Stimulated activated memory B cell treated with anti-CD40 and anti-IgM and Interleukin-4, amounts not matched to agents 10 μg/mL and 1 μg/mL and 100 μg/mL, for 72 hours (primary cell): ENCODE results near the gene RABL3.
"Not testable (repeated sequence)": the region's sequence is repeated elsewhere in the genome, so short reads cannot be mapped to it uniquely, and the experiment has no call there.

Experiments used
- ATAC-seq: fragments of 150-1000 bp; cut with Tn5 transposase; 2 replicates; pipeline ENCODE4 v1.10.0; 2021
- H3K27ac Mint-ChIP-seq: one replicate; pipeline ENCODE4 v1.8.0; 2022; ENCODE audit warnings: mild to moderate bottlenecking, mixed read lengths
- H3K27me3 Mint-ChIP-seq: one replicate; pipeline ENCODE4 v1.8.0; 2022; ENCODE audit warnings: mixed read lengths
- H3K36me3 Mint-ChIP-seq: one replicate; pipeline ENCODE4 v1.8.0; 2022; ENCODE audit warnings: mixed read lengths
- H3K4me1 Mint-ChIP-seq: one replicate; pipeline ENCODE4 v1.8.0; 2022; ENCODE audit warnings: mixed read lengths
- H3K4me3 Mint-ChIP-seq: one replicate; pipeline ENCODE4 v1.8.0; 2022; ENCODE audit warnings: mild to moderate bottlenecking, moderate library complexity, mixed read lengths
- H3K9me3 Mint-ChIP-seq: one replicate; pipeline ENCODE4 v1.8.0; 2022; ENCODE audit warnings: mixed read lengths

The RABL3 gene

GRCh38 chr3:120762615-120763014, 20.3 kb upstream of the RABL3 start:
- H3K4me3 Mint-ChIP-seq: no peak overlapping the region

DNA sequence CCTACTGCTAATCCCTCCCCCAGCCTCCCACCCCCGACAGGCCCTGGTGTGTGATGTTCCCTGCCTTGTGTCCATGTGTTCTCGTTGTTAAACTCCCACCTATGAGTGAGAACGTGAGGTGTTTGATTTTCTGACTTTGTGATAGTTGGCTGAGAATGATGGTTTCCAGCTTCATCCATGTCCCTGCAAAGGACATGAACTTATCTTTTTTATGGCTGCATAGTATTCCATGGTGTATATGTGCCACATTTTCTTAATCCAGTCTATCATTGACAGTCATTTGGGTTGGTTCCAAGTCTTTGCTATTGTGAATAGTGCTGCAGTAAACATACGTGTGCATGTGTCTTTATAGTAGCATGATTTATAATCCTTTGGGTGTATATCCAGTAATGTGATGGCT, 16.2 kb upstream of the RABL3 start:
- H3K4me3 Mint-ChIP-seq, H3K9me3 Mint-ChIP-seq, H3K27me3 Mint-ChIP-seq, ATAC-seq, H3K27ac Mint-ChIP-seq: not testable (repeated sequence)
- Mint-ChIP-seq H3K4me1 (peaks cover 51% of the 10 kb centered on the region), H3K36me3 (peaks cover 69% of the 10 kb centered on the region)

More at GRCh38 chr3:120762615-120763014, 20.3 kb upstream of the RABL3 start:
- H3K27ac Mint-ChIP-seq: no peak overlapping the region
- H3K4me1 Mint-ChIP-seq: peaks cover 77% of the 10 kb centered on the region
- no peak for ATAC-seq
- peaks cover 47% of the 10 kb centered on the region for H3K36me3 Mint-ChIP-seq
- H3K27me3 Mint-ChIP-seq: no peaks in the 10 kb centered on the region
- no peaks in the 10 kb centered on the region for H3K9me3 Mint-ChIP-seq

DNA sequence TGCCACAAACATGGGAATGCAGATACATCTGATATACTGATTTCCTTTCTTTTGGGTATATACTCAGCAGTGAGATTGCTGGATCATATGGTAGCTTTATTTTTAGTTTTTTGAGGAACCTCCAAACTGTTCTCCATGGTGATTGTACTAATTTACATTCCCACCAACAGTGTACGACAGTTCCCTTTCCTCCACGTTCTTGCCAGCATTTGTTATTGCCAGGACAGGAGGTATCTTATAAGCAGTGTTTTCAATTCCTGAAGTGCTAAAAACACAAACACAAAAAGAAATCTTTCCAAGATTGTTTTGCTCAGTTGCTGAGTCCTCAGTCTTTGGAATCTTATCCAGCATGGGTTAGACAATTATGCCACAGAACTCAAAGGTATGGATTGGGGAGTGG, 13.7 kb upstream of the RABL3 start:
- ATAC-seq: no peak
- H3K4me3 Mint-ChIP-seq: no peak overlapping the region
- no peaks in the 10 kb centered on the region for H3K27me3 Mint-ChIP-seq
- no peak overlapping the region for H3K27ac Mint-ChIP-seq
- H3K36me3 Mint-ChIP-seq: peaks cover 81% of the 10 kb centered on the region
- peaks cover 42% of the 10 kb centered on the region for H3K4me1 Mint-ChIP-seq
- H3K9me3 Mint-ChIP-seq: peaks cover 5% of the 10 kb centered on the region

DNA sequence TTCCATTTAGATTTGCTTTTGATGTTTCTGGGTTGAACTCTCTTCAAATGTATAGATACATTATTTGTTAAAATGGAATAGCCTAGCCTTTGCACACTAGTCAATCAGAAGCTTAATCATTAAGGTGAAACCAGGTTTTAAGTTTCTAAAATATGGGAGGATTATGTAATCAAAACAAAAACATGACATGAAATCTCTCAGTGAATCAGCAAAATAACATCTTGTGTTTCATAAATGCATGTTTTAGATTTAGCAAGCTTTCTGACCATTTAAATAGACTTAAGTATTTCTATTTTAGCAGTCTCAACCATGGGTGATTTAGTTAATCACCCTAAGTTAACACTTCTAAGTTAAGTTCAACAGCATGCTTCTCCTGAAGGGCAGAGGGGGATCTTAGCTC, 11.5 kb upstream of the RABL3 start:
- ATAC-seq: no peak
- Mint-ChIP-seq H3K27ac (no peak overlapping the region), H3K9me3 (peaks cover 5% of the 10 kb centered on the region), H3K27me3 (no peaks in the 10 kb centered on the region), H3K4me3 (no peak overlapping the region), H3K4me1 (peaks cover 19% of the 10 kb centered on the region), H3K36me3 (peaks cover 69% of the 10 kb centered on the region)

DNA sequence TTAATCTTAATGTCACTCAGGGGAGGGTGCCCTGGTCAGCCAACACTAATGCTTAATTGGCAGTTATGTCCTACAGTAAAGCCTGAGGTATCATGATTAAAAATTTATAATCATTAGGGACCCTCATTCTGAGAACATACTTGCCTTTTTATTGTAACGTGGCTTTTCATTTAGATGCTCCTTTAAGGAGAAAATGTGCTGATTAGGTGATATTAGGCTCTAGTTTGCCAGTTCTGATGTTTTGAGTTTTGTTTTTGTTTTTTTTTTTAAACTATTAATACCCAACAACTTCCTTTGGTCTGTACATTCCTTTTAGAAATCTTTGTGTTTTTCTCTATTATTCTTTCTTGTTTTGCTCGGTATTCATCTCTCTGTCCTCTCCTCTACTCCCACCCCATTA, 10.5 kb upstream of the RABL3 start:
- Mint-ChIP-seq H3K4me1 (peaks cover 17% of the 10 kb centered on the region), H3K27ac (no peak overlapping the region), H3K27me3 (no peaks in the 10 kb centered on the region), H3K9me3 (peaks cover 5% of the 10 kb centered on the region), H3K4me3 (no peak overlapping the region), H3K36me3 (peaks cover 59% of the 10 kb centered on the region)
- no peak for ATAC-seq

- ATAC-seq: no peak
- Mint-ChIP-seq H3K27ac (no peak overlapping the region), H3K36me3 (peaks cover 57% of the 10 kb centered on the region), H3K9me3 (peaks cover 5% of the 10 kb centered on the region), H3K4me1 (peaks cover 17% of the 10 kb centered on the region), H3K4me3 (no peak overlapping the region), H3K27me3 (no peaks in the 10 kb centered on the region)
Observed at GRCh38 chr3:120752230-120752629, 9.9 kb upstream of the RABL3 start.

GRCh38 chr3:120749843-120750242, 7.5 kb upstream of the RABL3 start:
- peaks cover 24% of the 10 kb centered on the region for H3K4me1 Mint-ChIP-seq
- peaks cover 43% of the 10 kb centered on the region for H3K36me3 Mint-ChIP-seq
- peaks cover 2% of the 10 kb centered on the region for H3K9me3 Mint-ChIP-seq
- no peaks in the 10 kb centered on the region for H3K27me3 Mint-ChIP-seq
- no peak for ATAC-seq
- no peak overlapping the region for H3K27ac Mint-ChIP-seq
- H3K4me3 Mint-ChIP-seq: no peak overlapping the region

- Mint-ChIP-seq H3K36me3 (peaks cover 7% of the 10 kb centered on the region), H3K27ac (no peak overlapping the region), H3K9me3 (no peaks in the 10 kb centered on the region), H3K4me3 (no peak overlapping the region), H3K4me1 (peaks cover 41% of the 10 kb centered on the region), H3K27me3 (no peaks in the 10 kb centered on the region)
- no peak for ATAC-seq
Observed at GRCh38 chr3:120745466-120745865, 3.1 kb upstream of the RABL3 start.

DNA sequence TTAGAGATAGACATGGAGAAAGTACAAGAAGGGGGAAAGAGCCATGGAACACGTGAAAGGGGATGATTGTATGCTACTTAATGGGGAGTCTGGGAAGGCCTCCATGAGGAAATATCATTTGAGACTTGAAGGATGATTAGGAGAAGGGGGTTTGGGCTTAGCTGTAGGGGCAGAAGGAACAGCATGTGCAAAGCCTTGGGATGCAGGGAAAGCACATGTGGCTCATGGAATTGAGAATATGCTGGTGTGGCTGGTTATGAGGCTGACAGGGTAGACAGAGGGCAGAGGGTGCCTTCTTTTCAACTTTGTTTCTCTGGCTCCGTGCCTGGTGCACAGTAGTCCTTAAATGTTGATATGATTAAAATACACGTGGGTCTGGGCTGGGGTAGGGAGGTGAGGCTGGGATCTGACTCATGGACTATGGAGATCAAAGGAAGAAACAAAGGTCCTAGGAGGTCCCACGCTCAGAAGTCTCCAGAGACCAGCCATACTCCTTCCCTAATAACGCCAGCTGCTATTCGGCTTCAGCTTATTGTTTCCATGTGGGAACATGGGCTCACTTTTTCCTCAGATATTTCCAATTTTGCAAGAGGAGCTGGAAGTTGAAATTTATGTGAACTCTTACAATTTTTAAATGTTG, 1.4 kb upstream of the RABL3 start:
- Mint-ChIP-seq H3K27ac (peak overlapping the region; percentile 99), H3K4me3 (peak overlapping the region; percentile 96), H3K36me3 (peaks cover 4% of the 10 kb centered on the region), H3K9me3 (no peaks in the 10 kb centered on the region), H3K27me3 (no peaks in the 10 kb centered on the region), H3K4me1 (peaks cover 41% of the 10 kb centered on the region)
- no peak for ATAC-seq

DNA sequence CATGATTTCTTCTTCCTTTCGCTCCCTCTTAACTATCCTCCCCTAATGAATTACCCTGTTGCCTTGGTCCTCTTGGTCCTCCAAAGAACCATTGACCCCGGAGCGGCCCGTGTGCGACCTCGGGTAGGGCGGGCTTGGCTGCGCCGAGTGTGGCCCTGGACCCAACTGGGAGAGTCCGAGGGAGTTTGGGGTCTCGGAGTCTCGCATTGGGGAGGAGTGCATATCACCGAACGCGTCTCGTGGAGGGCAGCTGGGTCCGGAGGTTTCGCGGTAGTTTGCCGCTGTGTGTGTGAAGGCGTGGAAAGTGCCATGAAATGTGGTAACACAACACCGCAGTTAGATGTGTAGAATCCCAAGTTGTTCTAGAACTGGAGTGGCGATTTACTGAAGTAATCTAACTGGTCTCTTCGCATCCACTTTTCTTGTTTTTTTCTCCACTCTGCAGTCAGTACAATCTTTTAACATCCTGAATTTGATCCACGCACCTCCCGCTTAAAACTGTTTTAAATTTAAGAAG, 591 bp upstream of the RABL3 start:
- peak overlapping the region; percentile 96 for H3K4me3 Mint-ChIP-seq
- ATAC-seq: peak; percentile 31
- H3K27ac Mint-ChIP-seq: peak overlapping the region; percentile 99
- peaks cover 41% of the 10 kb centered on the region for H3K4me1 Mint-ChIP-seq
- no peaks in the 10 kb centered on the region for H3K27me3 Mint-ChIP-seq
- H3K9me3 Mint-ChIP-seq: no peaks in the 10 kb centered on the region
- H3K36me3 Mint-ChIP-seq: peaks cover 4% of the 10 kb centered on the region

DNA sequence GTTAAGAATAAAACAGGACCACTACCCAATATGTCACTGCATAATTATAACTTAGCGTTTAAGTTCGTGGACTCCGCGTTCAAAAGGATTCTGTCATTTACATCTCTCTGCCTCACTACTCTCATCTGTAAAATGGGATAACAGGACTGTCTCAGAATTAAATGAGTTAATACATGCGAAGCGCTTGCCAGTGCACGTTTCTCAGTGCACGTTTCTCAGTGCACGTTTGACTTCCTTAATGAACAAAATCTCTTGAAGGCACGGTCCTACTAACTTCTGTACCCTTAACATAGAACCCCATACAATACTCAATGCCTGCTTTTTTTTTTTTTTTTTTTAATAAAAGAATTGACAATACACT, 499 bp downstream of the RABL3 start:
- Mint-ChIP-seq H3K9me3 (peaks cover 3% of the 10 kb centered on the region), H3K4me1 (peaks cover 41% of the 10 kb centered on the region), H3K36me3 (peaks cover 10% of the 10 kb centered on the region), H3K27ac (peak overlapping the region; percentile 99), H3K27me3 (no peaks in the 10 kb centered on the region), H3K4me3 (peak overlapping the region; percentile 96)
- no peak for ATAC-seq

GRCh38 chr3:120741320-120741719, 996 bp downstream of the RABL3 start:
- peaks cover 11% of the 10 kb centered on the region for H3K36me3 Mint-ChIP-seq
- peaks cover 3% of the 10 kb centered on the region for H3K9me3 Mint-ChIP-seq
- H3K27ac Mint-ChIP-seq: peak overlapping the region; percentile 99
- H3K4me3 Mint-ChIP-seq: peak overlapping the region; percentile 96
- H3K27me3 Mint-ChIP-seq: no peaks in the 10 kb centered on the region
- ATAC-seq: no peak
- H3K4me1 Mint-ChIP-seq: peaks cover 41% of the 10 kb centered on the region

DNA sequence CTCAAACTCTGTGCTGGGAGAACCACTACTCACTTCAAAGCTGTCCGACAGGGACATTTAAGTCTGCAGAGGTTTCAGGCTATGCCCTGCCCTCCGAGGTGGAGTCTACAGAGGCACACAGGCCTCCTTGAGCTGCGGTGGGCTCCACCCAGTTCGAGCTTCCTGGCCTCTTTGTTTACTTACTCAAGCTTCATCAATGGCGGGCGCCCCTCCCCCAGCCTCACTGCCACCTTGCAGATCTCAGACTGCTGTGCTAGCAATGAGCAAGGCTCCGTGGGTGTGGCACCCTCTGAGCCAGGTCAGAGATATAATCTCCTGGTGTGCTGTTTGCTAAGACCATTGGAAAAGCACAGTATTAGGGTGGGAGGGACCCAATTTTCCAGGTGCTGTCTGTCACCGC, 4.3 kb downstream of the RABL3 start:
- H3K27ac Mint-ChIP-seq, ATAC-seq, H3K4me3 Mint-ChIP-seq, H3K27me3 Mint-ChIP-seq, H3K9me3 Mint-ChIP-seq: not testable (repeated sequence)
- peaks cover 22% of the 10 kb centered on the region for H3K36me3 Mint-ChIP-seq
- H3K4me1 Mint-ChIP-seq: peaks cover 14% of the 10 kb centered on the region

DNA sequence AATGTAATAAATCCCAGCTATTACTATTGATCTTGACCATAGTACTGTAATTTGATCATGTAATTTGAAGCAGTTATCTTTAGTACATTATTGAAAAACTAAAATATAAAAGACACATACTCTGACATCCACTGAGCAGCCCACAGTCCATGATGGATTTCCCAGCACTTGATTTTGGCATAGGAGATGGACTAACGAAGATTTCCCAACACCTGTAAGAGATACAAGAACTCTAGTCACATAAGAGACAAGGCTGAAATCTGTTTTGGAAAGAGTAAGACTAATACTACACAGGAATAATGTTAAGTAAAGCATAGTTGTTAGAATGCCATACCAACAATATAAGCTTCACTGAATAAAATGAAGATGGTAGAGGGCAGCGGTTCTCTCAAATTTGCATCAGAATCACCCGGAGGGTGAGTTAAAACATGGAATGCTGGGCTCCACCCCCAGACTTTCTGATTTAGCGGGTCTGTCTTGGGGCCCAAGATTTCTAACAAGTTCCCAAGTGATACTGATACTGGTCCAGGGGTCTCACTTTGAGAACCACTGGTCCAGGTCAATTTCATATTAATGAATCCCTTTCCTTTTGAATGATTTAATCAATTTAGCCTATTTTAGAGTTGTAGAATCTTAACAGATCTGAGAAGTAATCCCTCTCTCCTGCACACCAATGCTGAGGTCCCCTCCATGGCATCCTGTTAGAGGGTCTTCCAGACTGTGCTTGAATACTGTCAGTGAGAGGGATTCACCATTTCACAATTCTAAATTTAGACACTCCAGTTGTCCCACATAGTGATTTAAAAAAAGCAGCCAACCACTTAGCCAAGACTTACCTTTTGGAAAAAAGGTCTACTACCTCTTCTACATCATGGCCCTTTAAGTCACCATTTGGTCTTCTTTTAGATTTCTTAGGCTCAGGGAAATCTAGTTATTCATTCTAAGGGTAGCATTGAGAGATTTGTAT, 11.5 kb downstream of the RABL3 start:
- no peak overlapping the region for H3K4me3 Mint-ChIP-seq
- ATAC-seq: no peak
- peaks cover 3% of the 10 kb centered on the region for H3K9me3 Mint-ChIP-seq
- no peak overlapping the region for H3K27ac Mint-ChIP-seq
- peaks cover 33% of the 10 kb centered on the region for H3K36me3 Mint-ChIP-seq
- H3K4me1 Mint-ChIP-seq: no peaks in the 10 kb centered on the region
- no peaks in the 10 kb centered on the region for H3K27me3 Mint-ChIP-seq

DNA sequence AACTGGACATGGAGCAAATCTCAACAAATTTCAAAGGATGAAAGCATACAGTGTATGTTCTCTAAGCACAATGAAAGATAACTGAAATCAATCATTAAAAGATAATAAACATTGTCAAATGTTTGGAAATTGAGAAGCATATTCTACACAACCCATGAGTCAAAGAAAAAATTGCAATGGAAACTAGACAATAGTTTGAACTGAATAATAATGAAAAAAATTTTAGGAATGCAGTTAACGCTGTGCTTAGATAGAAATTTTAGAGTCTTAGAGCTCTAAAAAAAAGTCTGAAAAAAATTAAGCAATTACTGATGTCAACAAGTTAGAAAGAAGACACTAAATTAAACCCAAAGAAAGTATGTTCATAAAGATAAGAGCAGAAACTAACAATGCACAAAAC, 15.5 kb downstream of the RABL3 start:
- no peak overlapping the region for H3K27ac Mint-ChIP-seq
- H3K4me3 Mint-ChIP-seq: no peak overlapping the region
- no peaks in the 10 kb centered on the region for H3K4me1 Mint-ChIP-seq
- H3K27me3 Mint-ChIP-seq: no peaks in the 10 kb centered on the region
- peaks cover 41% of the 10 kb centered on the region for H3K36me3 Mint-ChIP-seq
- ATAC-seq: no peak
- no peaks in the 10 kb centered on the region for H3K9me3 Mint-ChIP-seq
